GM18519 (cell line): ENCODE measurements around the gene STXBP4.

Experiments
- ATAC-seq: cut with Tn5 transposase; IDR thresholded peaks from one replicate; pipeline ENCODE4 v1.9.1; 2021; ENCODE audit warnings: mild to moderate bottlenecking, moderate library complexity; ENCODE audit not compliant: unreplicated experiment, low FRiP score

The STXBP4 gene

DNA sequence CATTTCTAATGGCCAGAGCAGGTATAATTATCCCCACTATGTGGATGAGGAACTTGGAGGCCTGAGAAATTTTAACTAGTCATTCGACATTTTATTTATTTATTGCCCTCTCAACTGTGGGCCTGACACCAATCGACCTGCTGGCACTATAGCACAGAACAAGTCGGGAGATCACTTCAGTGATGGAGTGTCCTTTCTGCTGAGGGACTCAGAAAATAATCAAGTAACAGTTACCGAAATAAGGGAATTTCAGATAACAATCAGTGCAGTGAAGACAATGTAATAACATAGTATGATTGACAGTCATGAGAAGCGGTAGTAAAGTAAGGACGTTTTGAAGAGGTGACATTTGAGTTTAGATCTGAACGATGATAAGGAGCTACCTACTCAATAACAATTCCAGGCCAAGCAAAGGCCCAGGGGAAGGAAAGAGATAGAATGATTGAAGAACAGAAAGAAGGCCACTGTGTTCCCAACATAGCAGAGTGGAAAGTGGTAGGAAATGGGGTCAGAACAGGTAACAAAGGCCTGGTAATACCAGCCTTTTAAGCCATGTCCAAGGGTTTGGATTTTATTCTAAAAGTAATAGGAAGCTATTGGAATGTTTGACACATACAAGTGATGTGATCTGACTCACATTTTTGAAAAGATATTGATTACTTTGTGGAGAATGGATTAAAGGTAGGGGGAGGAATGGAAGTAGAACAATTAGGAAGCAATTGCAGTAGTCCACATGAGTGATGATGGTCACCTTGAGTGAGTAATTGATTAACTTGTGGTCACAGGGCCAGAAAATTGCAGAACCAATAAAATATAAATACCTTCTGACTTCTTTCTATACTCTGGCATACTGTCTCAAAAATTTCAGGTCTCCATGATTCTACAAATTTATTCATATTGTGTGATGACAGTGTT, 1.4 kb downstream of the STXBP4 start:
- no peak for ATAC-seq

DNA sequence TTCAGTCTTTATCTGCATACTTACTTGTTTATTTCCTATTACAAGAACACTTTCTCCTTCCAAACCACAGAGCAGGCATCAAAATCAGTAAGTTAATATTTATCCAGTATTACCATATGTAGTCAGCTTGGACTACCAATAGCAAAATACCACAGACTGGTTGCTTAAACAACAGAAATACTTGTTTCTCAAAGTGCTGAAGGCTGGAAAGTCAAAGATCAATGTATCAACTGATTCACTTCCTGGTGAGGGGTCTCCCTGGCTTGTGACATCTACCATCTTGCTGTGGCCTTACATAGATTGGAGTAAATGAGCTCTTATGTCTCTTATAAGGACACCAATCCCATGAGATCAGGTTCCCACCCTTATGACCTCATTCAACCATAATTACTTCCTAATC, 2.6 kb downstream of the STXBP4 start:
- ATAC-seq, result no peak

DNA sequence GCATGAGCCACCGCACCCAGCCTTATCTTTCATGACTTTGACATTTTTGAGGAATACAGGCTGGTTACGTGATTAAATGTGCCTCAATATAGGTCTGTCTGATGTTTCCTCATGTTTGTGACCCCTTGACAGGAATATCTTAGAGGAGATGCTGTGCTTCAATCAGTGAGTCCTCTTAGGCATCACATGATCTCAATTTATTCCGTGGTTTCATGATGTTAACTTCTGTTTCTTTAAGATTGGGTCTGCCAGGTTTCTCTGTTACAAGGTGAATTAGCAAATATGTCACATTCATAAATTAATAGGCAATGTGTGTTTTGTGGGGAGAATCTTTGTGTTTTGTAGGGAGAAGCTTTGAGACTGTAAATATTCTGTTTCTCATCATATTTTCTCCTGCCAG, 3.3 kb downstream of the STXBP4 start:
- ATAC-seq, result no peak

DNA sequence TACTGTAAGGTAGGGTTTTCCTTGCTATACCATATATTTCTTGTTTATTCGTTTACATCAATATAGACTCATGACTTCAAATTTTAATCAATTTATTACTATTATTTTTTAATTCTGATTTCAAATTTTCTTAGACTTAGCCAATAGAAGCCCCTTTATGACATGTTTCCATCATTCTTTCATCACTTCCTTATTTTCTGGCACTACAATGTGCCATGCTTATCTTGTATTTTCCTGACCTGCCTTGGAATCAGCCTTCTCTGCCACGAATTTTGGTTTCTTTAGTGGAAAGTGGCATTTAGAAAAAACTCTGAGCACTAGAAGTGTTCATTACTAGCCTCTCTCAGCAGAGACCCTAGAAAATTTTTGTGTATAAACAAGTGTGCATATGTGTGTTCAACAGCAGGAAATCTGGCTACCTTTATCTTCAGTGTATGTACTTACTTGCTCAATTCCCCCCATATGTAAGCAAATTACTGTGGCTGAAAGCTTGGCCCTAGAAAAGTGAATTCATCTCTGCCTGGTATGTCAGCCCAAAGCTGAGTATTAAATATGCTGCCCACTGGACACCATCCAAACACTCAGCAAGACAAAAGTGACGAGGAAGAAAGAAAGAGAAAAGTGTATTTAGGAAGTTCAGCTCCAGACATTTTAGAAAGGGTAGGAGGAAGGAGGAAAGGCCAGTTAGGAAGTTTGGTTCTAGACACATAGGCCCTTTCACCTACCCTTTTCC, 4.0 kb downstream of the STXBP4 start:
- ATAC-seq, result no peak

DNA sequence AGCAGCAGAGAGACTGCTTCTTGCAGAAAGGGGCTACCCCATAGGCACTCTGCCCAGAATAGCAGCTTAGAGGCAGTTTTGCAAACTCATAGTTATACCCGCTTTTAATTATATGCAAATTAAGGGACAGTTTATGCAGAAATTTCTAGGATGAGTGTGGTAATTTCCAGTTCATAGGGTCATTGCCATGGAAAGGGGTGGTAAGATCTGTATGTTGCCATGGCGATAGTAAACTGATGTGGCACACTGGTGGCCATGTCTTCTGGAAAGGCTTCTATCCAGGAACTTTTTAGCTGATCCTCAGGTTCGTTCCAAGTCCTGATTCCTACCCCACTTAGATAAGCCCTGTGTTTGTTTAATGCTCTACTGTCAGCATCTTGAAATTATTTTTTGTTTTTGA, 6.2 kb downstream of the STXBP4 start:
- no peak for ATAC-seq

DNA sequence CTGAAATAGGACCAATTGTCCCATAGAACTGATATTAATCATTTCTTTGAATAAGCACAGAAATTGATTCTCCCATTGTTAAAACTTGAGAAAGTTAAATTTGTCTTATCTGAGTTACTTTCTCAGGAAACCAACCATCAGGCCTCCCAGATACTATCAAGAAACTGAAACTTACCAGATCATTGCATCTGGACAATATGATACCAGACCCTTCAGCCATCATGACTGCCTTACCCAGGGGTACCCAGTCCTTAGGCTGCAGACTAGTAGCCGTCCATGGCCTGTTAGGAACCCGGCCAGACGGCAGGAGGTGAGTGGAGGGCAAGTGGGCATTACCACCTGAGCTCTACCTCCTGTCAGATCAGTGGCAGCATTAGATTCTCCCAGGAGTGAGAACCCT, 7.8 kb downstream of the STXBP4 start:
- no peak for ATAC-seq

DNA sequence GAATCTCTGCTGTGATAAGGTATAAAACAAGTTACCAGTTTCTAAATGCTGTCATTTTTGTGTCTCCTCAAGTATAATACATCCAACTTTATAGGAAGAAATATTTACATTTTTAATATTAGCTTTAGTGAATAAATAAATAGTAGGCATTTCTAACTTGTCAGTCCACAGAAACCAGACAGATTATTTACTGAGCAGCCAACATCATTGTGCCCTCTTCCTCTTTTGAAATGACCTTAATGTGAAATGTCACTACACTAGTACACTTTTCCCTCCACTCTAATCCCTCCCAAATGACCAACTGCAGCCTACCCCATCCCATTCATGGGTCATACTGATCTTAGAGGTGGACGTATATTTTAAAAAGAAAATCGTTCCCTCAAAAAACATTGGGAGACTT, 9.2 kb downstream of the STXBP4 start:
- no peak for ATAC-seq

DNA sequence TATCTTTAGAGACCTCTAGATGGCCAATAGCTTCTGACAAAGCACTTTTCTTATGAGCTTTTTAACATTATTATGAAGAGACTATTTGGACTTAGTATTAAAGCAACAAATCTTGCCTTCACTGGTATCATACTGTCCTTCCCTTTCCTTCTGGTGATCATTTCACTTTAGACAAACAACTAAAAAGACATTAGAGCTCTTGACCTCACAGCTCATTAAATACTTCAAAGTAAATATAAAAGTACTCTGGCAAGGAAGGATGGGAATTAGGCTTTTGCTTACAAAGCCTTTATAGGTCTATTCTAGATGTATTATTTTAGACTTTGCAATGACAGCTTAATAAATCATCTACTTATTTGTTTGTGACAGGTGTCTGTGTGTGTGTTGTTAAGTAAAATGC, 11.1 kb downstream of the STXBP4 start:
- no peak for ATAC-seq

DNA sequence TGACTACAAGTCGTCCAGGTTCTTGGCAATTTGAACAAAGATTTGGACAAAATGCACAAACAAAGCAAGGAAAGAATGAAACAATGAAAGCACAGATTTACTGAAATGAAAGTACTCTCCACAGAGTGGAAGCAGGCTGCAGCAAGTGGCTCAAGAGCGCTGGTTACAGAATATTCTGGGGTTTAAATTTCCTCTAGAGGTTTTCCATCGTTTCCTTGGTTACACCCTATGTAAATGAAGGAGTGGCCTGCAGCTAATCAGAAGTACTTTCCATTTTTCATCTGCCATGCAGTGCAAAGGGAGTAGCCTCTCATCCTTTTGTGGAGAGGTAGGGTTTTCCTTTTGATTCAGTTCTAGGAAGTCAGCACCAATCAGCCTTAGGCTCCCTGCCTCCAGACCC, 11.8 kb downstream of the STXBP4 start:
- no peak for ATAC-seq

DNA sequence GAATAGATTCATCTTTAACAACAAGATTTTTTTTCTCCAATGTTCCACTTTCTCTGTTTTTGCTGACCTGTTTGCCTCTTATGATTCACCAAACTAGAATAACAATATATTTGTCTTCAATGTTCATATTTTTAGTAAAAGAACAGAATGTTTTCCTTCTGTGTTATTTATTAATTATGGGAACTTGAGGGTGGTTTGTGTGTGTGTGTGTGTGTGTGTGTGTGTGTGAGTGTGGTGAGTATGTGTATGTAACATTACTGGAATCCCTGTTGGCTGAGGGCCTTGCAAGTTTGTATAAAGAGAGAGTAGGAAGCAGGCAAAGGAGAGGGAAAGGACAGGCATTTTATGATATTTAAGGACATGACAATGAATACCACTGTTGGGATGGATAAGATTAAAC, 13.8 kb downstream of the STXBP4 start:
- ATAC-seq, result no peak

DNA sequence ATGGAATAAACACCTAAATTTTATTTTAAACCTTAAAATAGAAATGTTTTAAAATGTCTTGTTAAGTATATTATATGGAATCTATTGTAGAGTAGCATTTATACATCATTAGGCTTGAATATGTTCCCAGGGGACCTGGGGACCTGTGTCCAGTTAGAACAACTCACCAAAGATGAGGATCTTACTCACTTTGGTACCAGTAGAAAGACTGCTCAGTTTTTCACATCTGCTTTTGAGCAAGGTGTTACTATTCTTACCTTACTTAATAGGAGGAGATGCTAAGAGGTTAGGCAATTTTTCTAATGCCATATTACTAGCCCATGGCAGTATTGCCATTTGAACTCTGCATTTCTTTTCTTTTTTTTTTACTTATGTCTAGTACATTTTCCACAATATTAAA, 14.7 kb downstream of the STXBP4 start:
- ATAC-seq, result no peak

DNA sequence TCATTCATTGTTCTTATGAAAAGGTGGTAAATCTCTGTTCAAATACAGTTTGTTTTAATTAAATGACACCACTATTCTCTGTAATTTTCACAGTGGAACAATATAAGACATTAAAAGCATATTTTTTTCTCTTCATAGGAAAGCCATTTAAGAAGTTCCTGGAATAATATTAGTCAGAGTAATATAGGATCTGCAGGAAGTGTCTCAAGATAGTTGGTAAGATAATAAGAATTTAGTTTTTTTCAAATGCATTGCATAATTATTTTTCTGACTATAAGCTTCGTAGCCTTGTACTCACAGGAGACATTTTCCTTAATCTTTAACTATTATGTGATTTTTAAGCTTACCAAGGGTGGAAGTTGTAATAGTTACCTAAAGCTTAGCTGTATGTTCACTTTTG, 16.9 kb downstream of the STXBP4 start:
- ATAC-seq, result no peak

DNA sequence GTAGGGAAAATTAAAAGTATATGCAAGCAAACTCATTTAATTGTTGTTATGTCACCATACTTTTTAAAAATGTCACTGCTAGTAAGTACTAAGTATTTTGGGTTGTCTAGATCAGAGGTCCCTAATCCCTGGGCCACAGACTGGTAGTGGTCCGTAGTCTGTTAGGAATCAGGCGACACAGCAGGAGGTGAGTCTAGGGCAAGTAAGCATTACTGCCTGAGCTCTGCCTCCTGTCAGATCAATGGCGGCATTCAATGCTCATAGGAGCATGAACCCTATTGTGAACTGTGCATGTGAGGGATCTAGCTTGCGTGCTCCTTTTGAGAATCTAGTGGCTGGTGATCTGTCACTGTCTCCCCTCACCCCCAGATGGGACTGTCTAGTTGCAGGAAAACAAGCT, 21.6 kb downstream of the STXBP4 start:
- ATAC-seq, result no peak

DNA sequence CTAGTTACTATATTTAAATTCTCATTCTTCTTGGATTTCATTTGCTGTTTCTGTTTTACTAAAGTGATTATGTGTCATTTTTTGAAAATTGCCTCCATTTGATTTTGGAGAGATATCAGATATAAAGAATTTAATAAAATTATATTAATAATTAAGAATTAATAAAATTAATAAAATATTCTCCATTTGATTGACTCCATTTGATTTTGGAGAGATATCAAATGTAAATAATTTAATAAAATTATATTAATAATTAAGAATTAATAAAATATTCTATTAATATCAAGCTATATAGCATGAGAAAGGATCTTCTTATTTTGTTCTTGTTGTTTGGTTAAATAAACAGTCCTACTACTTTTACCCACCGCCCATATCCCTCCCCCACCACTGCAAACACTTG, 23.0 kb downstream of the STXBP4 start:
- ATAC-seq, result no peak

DNA sequence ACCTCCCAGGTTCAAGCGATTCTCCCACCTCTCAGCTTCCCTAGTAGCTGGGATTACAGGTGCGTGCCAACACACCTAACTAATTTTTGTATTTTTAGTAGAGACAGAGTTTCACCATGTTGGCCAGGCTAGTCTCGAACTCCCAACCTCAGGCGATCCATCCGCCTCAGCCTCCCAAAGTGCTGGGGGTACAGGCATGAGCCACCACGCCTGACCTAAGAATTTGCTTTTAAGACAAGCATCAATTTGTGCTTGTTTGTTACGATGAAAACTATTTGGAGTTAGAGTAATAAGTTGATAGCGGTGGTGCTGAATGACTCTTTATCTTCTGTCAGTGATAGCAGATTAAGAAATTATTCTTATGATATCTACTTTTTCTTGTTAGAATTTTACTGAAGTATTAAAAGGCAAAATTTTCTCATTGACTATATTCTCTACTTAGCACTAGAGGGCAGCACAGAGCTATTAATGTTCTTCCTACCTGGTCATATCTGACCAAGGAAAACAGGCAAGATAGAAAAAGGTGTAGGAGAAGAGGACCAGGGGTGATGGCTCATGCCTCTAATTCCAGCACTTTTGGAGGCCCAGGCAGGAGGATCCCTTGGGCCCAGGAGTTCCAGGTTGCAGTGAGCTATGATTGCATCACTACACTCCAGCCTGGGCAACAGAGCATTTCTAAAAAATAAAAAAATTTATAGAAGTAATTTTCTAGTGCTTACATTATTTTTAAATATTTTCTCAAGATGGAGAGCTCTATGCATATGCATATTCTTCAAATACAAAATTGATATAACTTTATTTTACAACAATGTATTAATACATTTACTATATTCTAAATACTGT, 24.5 kb downstream of the STXBP4 start:
- peak; percentile 53 for ATAC-seq

DNA sequence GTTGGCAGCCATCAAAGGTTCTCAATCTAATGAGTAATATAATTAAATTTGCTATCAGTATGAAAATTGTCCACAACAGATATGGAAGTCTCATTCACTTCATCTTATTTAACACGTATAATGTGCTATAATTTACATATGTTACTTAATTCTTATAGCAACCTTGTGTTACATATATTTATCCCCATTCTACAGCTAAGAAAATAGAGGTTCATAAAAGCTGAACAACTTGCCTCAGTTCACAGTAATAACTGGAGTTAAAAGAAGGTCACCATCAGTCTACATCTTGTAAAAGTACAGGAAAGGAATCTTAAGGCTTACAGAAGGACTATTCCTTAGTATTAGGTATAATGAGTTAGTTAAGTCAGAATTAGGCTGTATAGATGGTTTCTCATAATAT, 27.9 kb downstream of the STXBP4 start:
- ATAC-seq, result no peak

DNA sequence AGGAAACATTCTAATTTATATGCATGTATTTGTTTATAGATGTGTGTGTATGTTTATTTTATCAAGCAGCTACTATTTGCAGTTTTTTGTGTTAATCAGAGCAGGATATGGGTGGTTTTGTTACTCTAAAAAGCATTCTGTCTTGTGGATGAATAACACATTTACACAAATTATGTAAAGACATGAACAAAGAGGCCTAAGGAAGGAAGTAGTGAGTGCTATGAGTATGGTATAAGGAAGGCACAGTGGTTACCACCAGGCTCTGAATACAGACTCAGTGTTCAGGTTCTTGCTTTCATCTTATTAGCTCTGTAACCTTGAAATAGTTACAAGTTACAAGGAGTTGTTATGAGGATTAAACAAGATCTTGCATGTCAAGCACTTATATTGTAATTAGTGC, 33.9 kb downstream of the STXBP4 start:
- no peak for ATAC-seq

DNA sequence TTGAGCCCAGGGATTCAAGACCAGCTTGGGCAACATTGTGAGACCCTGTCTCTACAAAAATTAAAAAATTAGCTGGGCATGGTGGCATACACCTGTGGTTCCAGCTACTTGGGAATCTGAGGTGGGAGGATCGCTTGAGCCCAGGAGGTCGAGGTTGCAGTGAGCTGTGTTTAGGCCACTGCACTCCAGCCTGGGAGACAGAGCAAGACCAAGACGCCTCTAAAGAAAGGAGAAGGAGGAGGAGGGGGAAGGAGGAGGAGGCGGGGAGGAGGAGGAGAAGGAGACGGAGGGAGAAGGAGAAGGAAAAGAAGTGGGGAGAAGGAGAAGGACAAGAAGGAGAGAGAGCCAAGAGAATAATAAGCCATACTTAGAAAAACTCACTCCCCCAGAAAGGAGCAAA, 35.9 kb downstream of the STXBP4 start:
- ATAC-seq, result no peak

DNA sequence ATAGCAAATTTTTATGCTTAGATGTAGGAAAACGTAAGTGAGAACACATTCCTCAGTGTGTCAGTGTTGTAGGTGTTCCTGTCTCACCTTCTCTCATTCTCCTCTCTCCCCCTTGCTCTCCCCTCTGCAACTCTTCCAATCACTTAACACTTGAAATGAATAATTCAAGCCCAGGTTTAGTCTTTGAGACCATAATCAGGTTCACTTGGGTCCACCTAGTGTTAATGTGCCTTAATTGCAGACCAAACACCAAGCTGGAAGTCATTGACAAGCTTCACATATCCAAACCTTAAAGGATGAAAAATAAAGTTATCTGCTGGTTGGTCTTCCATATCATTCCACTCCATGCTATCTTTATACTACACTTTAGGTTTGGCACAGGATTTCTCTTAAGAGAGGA, 37.0 kb downstream of the STXBP4 start:
- peak; percentile 56 for ATAC-seq

DNA sequence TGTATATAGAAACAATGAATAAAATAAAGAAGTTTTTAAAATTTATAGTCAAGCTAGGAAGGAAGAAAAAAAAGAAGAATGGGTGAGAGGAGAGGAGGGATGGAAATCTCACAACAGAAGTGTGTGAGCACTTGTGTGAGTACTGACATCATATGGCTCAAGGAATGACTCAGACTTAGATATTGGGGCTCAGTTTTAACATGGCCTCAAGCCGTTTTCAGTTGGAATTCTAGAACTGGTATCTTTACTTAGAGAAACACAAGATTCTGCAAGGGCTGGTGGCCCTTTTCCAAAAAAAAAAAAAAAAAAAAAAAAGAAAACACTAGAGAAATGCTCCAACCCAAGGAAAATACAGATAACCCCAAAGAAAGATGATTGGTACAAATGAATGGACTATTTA, 55.1 kb downstream of the STXBP4 start:
- ATAC-seq, result no peak

DNA sequence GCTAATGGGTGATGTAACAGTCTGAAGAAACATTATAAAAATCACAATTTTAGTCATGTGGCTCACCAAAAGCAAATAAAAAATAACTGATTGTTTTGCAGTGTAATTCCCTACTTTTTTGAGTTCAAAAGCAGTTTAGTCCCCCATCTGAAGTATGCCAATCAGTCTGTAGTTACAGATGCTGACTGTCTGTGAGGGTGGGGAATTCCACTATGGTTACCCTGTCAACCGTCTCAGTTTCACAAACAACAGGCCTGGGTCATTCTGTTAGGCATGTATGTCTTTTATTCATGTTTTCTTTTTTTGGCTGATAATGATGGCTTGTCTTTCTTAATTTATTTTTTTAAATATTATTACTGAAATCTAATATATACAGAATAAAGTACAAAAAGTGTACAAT, 69.3 kb downstream of the STXBP4 start:
- peak; percentile 99 for ATAC-seq
